ENCODE results near the gene HDAC10.

HDAC10 gene

GRCh38 chr22:50257041-50257440 lies 6.0 kb upstream of the HDAC10 start:
- DNase-seq (ENCODE audit: low read depth, low spot score): no peak

DNA sequence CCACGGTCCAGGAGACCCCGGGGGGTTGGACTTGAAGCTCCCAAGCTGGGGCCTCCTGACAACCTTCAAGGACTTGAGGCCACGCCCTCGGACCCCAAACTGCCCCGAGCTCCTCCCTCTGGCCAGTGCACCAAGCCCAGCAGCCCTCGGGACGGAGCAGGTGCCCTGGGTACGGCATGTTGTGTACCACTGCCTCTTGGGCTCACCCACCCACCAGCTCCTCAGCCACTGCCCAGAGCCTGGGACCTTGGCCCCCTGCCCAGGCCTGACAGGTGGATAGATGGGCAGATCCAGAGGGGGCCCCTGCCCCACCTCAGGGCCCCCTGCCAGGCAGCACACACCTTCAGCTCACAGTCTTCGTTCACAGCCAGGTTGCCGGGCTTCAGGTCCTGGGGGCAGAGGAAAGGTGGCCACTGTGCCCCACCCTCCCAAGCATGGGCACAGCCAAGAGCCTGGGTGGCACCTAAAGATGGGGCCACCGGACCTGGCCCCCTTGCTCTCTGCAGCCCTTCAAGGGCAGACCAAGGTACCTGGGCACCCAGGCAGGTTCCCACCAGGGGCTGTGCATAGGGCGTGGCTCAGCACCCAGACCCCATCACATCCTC lies 5.3 kb upstream of the HDAC10 start:
- DNase-seq (ENCODE audit: low read depth, low spot score): no peak

GRCh38 chr22:50255607-50256006 lies 4.5 kb upstream of the HDAC10 start:
- no peak for DNase-seq (ENCODE audit: low read depth, low spot score)

DNA sequence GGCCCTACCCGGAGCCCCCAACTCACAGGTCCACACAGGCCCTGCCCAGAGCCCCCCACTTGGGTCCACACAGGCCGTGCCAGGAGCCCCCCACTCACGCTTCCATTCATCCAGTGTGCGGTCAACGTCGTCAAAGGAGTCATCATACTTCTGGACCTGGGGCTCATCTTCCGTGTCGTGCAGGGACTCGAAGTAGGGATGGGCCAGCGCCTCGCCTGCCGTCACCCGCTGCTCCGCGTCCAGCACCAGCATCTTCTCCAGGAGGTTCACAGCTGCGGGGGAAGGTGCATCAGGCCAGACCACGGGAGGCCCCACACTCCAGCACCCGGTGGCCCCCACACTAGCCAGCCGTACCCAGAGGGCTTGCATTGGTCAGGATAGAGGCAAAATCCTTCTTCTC lies 4.0 kb upstream of the HDAC10 start:
- no peak for DNase-seq (ENCODE audit: low read depth, low spot score)

DNA sequence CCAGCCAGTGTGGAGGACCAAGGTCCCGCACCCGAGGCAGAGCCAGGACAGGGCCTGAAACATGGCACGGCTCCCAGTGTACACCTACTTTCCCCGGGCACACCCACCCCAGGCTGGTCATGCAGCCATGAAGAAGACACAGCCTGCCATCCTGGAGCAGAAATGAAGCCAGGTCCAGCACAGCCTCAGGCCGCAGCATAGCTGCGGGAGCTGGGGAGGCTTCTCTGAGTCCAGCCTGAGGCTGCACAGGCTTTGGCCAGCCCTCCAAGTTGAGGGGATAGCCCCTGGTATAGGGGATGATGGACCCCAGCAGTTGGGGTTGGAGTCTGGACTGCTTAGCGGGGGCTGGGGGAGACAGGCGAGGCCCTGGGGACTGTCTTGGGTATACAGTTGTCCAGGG lies 2.9 kb upstream of the HDAC10 start:
- DNase-seq (ENCODE audit: low read depth, low spot score): no peak

- DNase-seq (ENCODE audit: low read depth, low spot score): no peak
Observed at GRCh38 chr22:50253046-50253915, 2.2 kb upstream of the HDAC10 start.

DNA sequence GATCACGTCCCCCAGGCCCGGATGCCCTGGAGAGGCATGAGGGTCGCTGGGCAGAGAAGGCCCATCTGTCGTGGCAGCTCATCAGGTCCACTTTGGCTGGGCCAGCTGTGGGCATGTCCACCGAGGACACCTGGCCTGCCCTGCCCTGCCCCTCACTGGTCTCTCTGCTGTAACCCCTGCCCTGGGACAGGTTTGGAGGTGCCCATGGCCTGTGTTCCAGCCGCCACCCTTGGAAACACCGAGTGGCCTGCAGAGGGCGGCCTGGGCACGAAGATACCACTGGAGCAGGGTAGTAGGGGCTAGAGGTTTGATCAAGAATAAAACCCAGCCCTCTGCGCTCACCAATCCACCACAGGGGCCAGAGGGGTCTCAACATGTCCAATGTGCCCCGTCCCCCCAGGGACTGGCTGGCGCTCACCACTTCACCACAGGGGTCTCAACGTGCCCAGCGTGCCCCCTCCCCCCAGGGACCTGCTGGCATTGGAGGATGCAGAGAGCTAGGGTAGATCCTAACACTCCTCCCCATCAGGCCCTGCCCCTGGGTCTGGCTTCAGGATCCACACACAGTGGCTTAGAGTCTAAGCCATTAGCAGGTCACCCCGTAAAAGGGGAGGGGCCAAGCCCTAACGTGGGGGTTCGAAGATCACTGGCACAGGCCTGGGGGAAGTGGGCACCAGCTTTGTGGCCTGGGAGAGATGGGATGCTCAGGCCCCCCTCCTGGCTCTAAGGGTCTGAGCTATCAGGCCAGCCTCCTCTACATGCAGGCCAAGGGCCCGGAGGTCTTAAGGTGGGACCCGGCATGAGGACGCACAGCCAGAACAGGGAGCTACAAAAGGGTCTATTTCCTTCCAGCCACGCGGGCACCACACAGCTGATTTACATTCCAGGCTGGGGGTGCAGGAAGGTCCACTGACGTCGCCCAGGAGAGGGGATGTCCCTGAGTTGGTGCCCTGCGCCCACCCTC lies 1.3 kb upstream of the HDAC10 start:
- DNase-seq (ENCODE audit: low read depth, low spot score): peak; percentile 44

- DNase-seq (ENCODE audit: low read depth, low spot score): no peak
Observed at GRCh38 chr22:50251477-50252081, 514 bp upstream of the HDAC10 start.

GRCh38 chr22:50250249-50250554 lies 863 bp downstream of the HDAC10 start:
- DNase-seq (ENCODE audit: low read depth, low spot score): no peak

- DNase-seq (ENCODE audit: low read depth, low spot score): no peak
Observed at GRCh38 chr22:50249341-50250248, 1.5 kb downstream of the HDAC10 start.

DNA sequence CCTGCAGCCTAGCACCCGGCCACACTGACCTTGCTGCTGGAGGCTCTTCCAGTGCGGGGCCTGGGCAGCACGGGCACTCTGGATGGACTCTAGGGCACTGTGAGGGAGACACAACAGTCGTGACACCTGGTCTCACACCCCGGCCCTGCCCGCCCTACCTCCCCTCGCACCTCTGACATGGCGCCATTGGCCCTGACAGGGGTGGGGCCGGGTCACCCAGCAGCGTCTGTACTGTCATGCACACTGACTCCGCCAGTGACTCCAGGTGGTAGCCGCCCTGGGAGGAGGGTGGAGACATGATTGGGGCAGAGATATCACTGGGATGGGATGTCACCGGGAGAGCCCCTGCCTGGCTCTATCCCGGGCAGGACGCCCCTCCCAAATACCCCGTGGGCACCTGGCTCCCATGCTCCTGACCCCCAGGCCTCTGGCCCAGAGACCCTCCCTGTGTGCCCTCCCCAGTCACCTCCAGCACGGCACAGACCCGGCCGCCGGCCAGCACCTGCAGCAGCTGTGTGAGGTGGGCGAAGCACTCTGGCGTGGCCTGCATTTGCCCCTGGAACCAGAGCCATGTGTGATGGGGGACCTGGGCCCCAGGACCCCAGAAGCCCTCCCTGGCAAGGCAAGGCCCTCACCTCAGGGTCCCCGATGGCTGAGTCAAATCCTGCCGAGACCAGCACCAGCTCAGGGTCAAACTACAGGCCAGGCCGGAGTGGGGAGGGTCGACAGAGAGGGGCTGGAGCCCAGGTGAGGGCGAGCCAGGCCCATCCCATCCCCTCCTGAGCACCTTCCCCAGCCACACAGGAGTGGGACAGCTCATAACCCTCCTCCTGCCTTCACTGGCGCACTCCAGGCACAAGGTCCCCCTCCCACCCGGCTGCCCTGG lies 2.6 kb downstream of the HDAC10 start:
- DNase-seq (ENCODE audit: low read depth, low spot score): no peak

GRCh38 chr22:50247748-50248147 lies 3.3 kb downstream of the HDAC10 start:
- no peak for DNase-seq (ENCODE audit: low read depth, low spot score)

DNA sequence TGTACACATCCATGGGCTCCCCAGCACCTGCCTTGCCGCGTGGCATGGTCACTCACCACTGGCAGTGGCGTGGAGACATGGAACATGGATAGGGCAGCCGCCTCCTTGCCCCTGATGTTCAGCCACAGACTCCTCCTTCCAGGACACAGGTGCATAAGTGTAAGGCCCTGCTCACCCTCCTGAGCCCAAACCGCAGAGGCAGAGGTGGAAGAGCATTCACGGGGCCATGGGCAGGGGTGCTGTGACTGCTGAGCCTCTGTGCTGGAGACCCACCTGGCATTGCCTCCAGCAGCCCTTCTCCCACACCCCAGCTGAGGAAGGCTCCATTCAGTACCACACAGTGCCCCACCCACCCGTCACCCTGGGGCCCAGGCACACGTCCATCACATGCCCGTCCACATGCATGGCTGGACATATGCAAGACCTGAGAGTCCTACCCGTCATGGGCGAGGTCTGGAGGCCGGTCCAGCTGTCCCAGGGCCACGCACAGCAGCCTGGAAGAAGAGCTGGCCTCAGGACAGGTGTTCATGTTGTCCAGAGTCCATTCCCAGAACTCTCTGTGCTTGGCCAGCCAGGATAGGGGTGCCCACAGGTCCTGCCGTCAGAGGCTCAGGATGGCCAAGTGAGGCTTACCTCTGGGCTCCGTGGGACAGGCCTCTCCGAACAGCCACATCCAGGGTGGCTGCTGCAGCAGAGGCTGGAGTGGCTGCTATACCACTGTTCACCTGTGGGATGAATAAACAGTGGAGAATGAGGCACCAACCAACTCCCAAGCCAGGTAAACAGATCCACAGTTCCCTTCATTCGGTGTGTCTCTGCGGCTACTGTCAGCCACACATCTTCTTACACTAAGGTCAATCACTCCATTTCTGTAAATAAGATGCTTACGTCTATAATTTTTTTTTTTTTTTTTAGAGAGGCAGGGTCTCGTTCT lies 4.6 kb downstream of the HDAC10 start:
- no peak for DNase-seq (ENCODE audit: low read depth, low spot score)

GRCh38 chr22:50245214-50246072 lies 5.6 kb downstream of the HDAC10 start:
- peak; percentile 33 for DNase-seq (ENCODE audit: low read depth, low spot score)

GRCh38 chr22:50244420-50245213 lies 6.4 kb downstream of the HDAC10 start, which contains the start of gene TUBGCP6:
Gene TUBGCP6 (minus strand): TSS chr22:50245023. CDS start chr22:50244459, 564 bp downstream.
- DNase-seq (ENCODE audit: low read depth, low spot score): peak; percentile 81

GRCh38 chr22:50243685-50244419 lies 7.2 kb downstream of the HDAC10 start:
- DNase-seq (ENCODE audit: low read depth, low spot score): no peak

All from activated naive CD8-positive, alpha-beta T cell treated with anti-CD3 and anti-CD28 coated beads, Interleukin-2, amount 50 U/mL, for 16 hours (primary cell).